Measurements from ENCODE around the gene FRS2.

- TF ChIP-seq, protein P1, sequence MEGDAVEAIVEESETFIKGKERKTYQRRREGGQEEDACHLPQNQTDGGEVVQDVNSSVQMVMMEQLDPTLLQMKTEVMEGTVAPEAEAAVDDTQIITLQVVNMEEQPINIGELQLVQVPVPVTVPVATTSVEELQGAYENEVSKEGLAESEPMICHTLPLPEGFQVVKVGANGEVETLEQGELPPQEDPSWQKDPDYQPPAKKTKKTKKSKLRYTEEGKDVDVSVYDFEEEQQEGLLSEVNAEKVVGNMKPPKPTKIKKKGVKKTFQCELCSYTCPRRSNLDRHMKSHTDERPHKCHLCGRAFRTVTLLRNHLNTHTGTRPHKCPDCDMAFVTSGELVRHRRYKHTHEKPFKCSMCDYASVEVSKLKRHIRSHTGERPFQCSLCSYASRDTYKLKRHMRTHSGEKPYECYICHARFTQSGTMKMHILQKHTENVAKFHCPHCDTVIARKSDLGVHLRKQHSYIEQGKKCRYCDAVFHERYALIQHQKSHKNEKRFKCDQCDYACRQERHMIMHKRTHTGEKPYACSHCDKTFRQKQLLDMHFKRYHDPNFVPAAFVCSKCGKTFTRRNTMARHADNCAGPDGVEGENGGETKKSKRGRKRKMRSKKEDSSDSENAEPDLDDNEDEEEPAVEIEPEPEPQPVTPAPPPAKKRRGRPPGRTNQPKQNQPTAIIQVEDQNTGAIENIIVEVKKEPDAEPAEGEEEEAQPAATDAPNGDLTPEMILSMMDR (conservative IDR thresholded peaks at IDR 0.05; ENCODE audit: low read depth, low read length) = no peak
- TF ChIP-seq BHLHE40 (IDR thresholded peaks at IDR 0.05; ENCODE audit: low read depth, low read length) = no peak
- TF ChIP-seq RFX5 (IDR thresholded peaks at IDR 0.05; ENCODE audit: low read depth, low read length) = no peak
- no peak for TF ChIP-seq NFE2L2 (IDR thresholded peaks at IDR 0.05; ENCODE audit: low read depth, low read length)
- no peak for TF ChIP-seq POLR2A (IDR thresholded peaks at IDR 0.05; ENCODE audit: low read depth, low read length)
- no peak for TF ChIP-seq SMC3 (IDR thresholded peaks at IDR 0.05; ENCODE audit: low read depth, low read length)
- no peak for TF ChIP-seq USF2 (IDR thresholded peaks at IDR 0.05; ENCODE audit: low read depth, low read length)
- TF ChIP-seq RCOR1 (IDR thresholded peaks at IDR 0.05; ENCODE audit: insufficient replicate concordance, low read length) = no peak
- TF ChIP-seq FOS (IDR thresholded peaks at IDR 0.05; ENCODE audit: low read depth, low read length) = no peak
- no peak for TF ChIP-seq MAFK (IDR thresholded peaks at IDR 0.05; ENCODE audit: low read depth, low read length)
- no peak for TF ChIP-seq RAD21 (IDR thresholded peaks at IDR 0.05; ENCODE audit: low read length)
- TF ChIP-seq CEBPB (IDR thresholded peaks at IDR 0.05; ENCODE audit: low read depth, low read length) = no peak
- TF ChIP-seq, protein P2, sequence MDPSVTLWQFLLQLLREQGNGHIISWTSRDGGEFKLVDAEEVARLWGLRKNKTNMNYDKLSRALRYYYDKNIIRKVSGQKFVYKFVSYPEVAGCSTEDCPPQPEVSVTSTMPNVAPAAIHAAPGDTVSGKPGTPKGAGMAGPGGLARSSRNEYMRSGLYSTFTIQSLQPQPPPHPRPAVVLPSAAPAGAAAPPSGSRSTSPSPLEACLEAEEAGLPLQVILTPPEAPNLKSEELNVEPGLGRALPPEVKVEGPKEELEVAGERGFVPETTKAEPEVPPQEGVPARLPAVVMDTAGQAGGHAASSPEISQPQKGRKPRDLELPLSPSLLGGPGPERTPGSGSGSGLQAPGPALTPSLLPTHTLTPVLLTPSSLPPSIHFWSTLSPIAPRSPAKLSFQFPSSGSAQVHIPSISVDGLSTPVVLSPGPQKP (IDR thresholded peaks at IDR 0.05; ENCODE audit: borderline replicate concordance, low read depth, low read length) = no peak
- TF ChIP-seq CHD1 (IDR thresholded peaks at IDR 0.05; ENCODE audit: low read depth, low read length) = no peak
These were observed 150.7 kb downstream of the FRS2 start for GRCh38 chr12:69620921-69621320.
